Measurements from ENCODE around the gene MAP4K3. TPM values are rescaled to one million over a fixed set of nuclear protein-coding genes. Genes with fewer than 3 reads are reported as not detected.
A peak's percentile ranks its signal among the peaks of the same experiment; 100 is the strongest.

MAP4K3 gene
- total RNA-seq, 6 donors from 2014 or later = 29.8 to 83.6 (median 51.1) TPM

DNA sequence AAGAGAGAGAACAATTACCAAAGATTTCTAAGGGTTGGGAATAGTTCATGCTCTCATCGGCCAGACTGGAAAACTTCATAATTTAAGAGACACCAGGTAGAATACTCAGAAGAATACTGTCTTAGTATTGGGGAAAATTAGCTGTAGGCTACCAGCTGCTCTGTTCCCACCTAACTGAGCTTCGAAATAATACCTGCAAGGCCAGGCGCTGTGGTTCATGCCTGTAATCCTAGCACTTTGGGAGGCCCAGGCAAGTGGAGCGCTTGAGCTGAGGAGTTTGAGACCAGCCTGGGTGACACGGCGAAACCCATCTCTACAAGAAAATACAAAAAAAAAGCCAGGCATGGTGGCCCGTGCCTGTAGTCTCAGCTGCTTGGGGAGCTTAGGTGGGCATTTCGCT is 35.8 kb downstream of the MAP4K3 start:
- no peak overlapping the region for H3K27ac ChIP-seq
- H3K4me1 ChIP-seq = peaks cover under 1 to 40% (median 28%) of the 10 kb centered on the region in 4 donors
- H3K4me3 ChIP-seq = no peak overlapping the region
- TF ChIP-seq POLR2A (IDR thresholded peaks at IDR 0.05) (no peak), EP300 (IDR thresholded peaks at IDR 0.05) (no peak), POLR2AphosphoS5 (IDR thresholded peaks at IDR 0.05) (no peak)
- TF ChIP-seq, protein P1, sequence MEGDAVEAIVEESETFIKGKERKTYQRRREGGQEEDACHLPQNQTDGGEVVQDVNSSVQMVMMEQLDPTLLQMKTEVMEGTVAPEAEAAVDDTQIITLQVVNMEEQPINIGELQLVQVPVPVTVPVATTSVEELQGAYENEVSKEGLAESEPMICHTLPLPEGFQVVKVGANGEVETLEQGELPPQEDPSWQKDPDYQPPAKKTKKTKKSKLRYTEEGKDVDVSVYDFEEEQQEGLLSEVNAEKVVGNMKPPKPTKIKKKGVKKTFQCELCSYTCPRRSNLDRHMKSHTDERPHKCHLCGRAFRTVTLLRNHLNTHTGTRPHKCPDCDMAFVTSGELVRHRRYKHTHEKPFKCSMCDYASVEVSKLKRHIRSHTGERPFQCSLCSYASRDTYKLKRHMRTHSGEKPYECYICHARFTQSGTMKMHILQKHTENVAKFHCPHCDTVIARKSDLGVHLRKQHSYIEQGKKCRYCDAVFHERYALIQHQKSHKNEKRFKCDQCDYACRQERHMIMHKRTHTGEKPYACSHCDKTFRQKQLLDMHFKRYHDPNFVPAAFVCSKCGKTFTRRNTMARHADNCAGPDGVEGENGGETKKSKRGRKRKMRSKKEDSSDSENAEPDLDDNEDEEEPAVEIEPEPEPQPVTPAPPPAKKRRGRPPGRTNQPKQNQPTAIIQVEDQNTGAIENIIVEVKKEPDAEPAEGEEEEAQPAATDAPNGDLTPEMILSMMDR (IDR thresholded peaks at IDR 0.05) = no peak
- no peak for DNase-seq
- ATAC-seq (ENCODE audit: low FRiP score in 2 of 2) = no peak
- no peaks in the 10 kb centered on the region for H3K9me3 ChIP-seq
- H3K36me3 ChIP-seq = no peaks in the 10 kb centered on the region
- H3K27me3 ChIP-seq = no peaks in the 10 kb centered on the region
- 89 to 92% methylated on average over 8 of the region's 8 CpGs for WGBS, 2 donors

GRCh38 chr2:39399570-39399969 is 37.5 kb downstream of the MAP4K3 start:
- no peak overlapping the region for H3K4me3 ChIP-seq
- H3K36me3 ChIP-seq = no peaks in the 10 kb centered on the region
- TF ChIP-seq POLR2A (IDR thresholded peaks at IDR 0.05) = no peak
- no peaks in the 10 kb centered on the region for H3K9me3 ChIP-seq
- DNase-seq (no peak), ATAC-seq (ENCODE audit: low FRiP score in 2 of 2) (no peak)
- H3K27me3 ChIP-seq = no peaks in the 10 kb centered on the region
- H3K27ac ChIP-seq = no peak overlapping the region
- WGBS, 2 donors = 55 to 64% methylated on average over 1 of the region's 1 CpG
- H3K4me1 ChIP-seq = peaks cover 0 to 38% (median 31%) of the 10 kb centered on the region in 4 donors

DNA sequence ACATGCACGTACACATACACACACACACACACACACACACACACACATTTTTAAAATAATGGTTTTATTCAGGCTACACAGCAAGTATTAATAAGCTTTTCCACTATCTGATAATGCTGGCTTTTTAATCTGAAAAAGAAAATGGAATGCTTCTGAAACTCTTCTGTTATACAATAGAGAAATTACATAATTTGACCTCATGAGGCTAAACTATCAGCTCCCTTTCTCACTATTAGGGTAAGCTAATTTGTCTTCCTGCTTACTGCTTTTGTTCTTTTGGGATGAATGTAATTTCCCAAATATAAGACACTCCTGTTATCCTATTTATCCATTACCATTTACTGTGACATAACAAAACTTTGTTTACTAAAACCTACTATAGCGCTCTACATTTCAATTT is 41.8 kb downstream of the MAP4K3 start:
- TF ChIP-seq POLR2A (IDR thresholded peaks at IDR 0.05) (no peak), EP300 (IDR thresholded peaks at IDR 0.05) (no peak), POLR2AphosphoS5 (IDR thresholded peaks at IDR 0.05) (no peak)
- TF ChIP-seq, protein P1 (IDR thresholded peaks at IDR 0.05) = no peak
- no peaks in the 10 kb centered on the region for H3K9me3 ChIP-seq
- H3K4me1 ChIP-seq = peaks cover 0 to 20% (median 11%) of the 10 kb centered on the region in 4 donors
- no peak overlapping the region for H3K4me3 ChIP-seq
- 91 to 94% methylated on average over 2 of the region's 2 CpGs for WGBS, 2 donors
- ATAC-seq (ENCODE audit: low FRiP score in 2 of 2) (no peak), DNase-seq (no peak)
- H3K27me3 ChIP-seq = no peaks in the 10 kb centered on the region
- H3K36me3 ChIP-seq = no peaks in the 10 kb centered on the region
- H3K27ac ChIP-seq = peak overlapping the region in 1 of 4 donors; percentile 27

DNA sequence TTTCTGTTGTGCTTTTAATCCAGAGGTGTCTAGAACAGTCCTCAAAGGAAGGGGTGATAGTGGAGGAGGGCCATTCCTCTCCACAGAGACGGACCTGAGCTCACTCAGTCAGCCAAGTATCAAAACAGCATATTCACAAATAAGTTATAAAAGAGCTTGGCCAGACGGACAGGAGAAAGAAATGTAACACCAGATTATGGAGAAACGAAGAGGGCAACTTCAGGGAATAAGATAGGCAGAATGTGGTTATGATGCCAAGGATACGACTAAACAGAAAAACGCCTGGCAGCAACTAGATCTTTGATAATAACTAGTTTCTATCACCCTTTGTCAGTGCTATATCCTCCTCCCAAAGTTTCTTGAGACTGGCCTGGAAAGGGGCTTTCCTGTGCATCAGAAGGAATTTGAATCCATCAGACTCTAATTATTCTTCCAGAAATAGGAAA is 42.5 kb downstream of the MAP4K3 start:
- TF ChIP-seq EP300 (IDR thresholded peaks at IDR 0.05) (no peak), POLR2A (IDR thresholded peaks at IDR 0.05) (no peak), POLR2AphosphoS5 (IDR thresholded peaks at IDR 0.05) (no peak)
- TF ChIP-seq, protein P1 (IDR thresholded peaks at IDR 0.05) = no peak
- no peak overlapping the region for H3K4me3 ChIP-seq
- DNase-seq (no peak), ATAC-seq (ENCODE audit: low FRiP score in 2 of 2) (no peak)
- no peaks in the 10 kb centered on the region for H3K9me3 ChIP-seq
- H3K27me3 ChIP-seq = no peaks in the 10 kb centered on the region
- WGBS, 2 donors = 64 to 84% methylated on average over 5 of the region's 5 CpGs
- H3K4me1 ChIP-seq = peaks cover 0 to 14% (median 6%) of the 10 kb centered on the region in 4 donors
- H3K36me3 ChIP-seq = no peaks in the 10 kb centered on the region
- no peak overlapping the region for H3K27ac ChIP-seq

DNA sequence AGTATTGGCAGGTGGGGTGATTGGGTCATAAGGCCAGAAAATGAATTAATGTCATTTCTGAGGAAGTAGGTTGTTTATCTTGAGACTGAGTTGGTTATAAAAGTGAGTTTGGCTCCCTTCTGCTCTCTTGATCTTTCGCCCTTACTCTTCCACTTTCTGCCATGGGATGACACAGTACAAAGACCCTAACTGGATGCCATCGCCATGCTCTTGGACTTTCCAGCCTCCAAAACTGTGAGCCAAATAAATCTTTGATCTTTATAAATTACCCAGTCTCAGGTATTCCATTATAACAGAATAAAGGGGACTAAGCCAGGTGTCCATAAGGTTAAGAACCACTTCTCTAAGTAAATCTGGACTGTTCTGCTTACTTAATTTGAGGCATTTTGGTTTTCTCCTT is 44.4 kb downstream of the MAP4K3 start:
- TF ChIP-seq, protein P1 (IDR thresholded peaks at IDR 0.05) = no peak
- TF ChIP-seq EP300 (IDR thresholded peaks at IDR 0.05) = no peak
- Histone ChIP-seq H3K4me3 (no peak overlapping the region), H3K27ac (no peak overlapping the region), H3K27me3 (no peaks in the 10 kb centered on the region), H3K9me3 (no peaks in the 10 kb centered on the region), H3K36me3 (no peaks in the 10 kb centered on the region), H3K4me1 (peaks cover 0 to 21% (median 0%) of the 10 kb centered on the region in 4 donors)
- DNase-seq (no peak), ATAC-seq (ENCODE audit: low FRiP score in 2 of 2) (no peak)
- 71% methylated on average over 2 of the region's 2 CpGs for WGBS, 2 donors

Measured in upper lobe of left lung (tissue), 6 donors.